HepG2 (cell line): ENCODE results near the gene SPAG4. TPM values are rescaled to one million over a fixed set of nuclear protein-coding genes. Genes with fewer than 3 reads are reported as not detected.

Source experiments
- ATAC-seq: fragments of 200-7000 bp; cut with Tn5 transposase; 3 replicates; pipeline ENCODE4 v1.9.1; 2020; ENCODE audit warnings: mild to moderate bottlenecking, moderate library complexity
- BruUV-seq: library from RNA; stranded (reverse); fragments of 400-500 nt; replicated peaks from 2 replicates; lab custom pipeline; 2021; lab: Mats Ljungman, UMichigan
- CTCF ChIA-PET: fragments of 300-600 bp; formaldehyde crosslinking; extraction: SDS; loops from one replicate; lab custom pipeline; 2021; ENCODE audit warnings: low total read pairs, inconsistent platforms, low intra/inter-chr PET ratio; lab: Yijun Ruan, JAX
- POLR2A ChIA-PET: fragments of 350-600 bp; sonication (Branson Sonifier 250); formaldehyde crosslinking; loops from one replicate; lab custom pipeline; 2020; ENCODE audit warnings: antibody characterized with exemption, inconsistent platforms; lab: Yijun Ruan, JAX
- DNase-seq: peaks from one replicate; pipeline ENCODE4 v3.0.0-alpha.2; 2015; ENCODE audit warnings: low spot score
- FAIRE-seq: peaks from 3 replicates; lab custom pipeline; 2011; peaks lifted over from hg19 to GRCh38; lab: Jason Lieb, UNC
- H2AFZ ChIP-seq: one replicate; pipeline ENCODE4 v1.6.1; 2011; ENCODE audit warnings: low read length, inconsistent platforms
- H3K27ac ChIP-seq: fragments of 300-600 bp; 3 replicates; pipeline ENCODE4 v1.8.0; 2011; ENCODE audit warnings: mixed run types, mild to moderate bottlenecking, mixed read lengths, low read length, inconsistent platforms; ENCODE audit not compliant: insufficient read depth; ENCODE audit errors: extremely low read length
- H3K27me3 ChIP-seq, 2 experiments: fragments of 200-600 bp in 1 of 2; 2 replicates in 1 of 2; 3 replicates in 1 of 2; pipeline versions ENCODE4 v1.6.0 to v1.8.0; 2011; ENCODE audit warnings: low read length in 2 of 2, mild to moderate bottlenecking in 2 of 2, moderate library complexity in 2 of 2, inconsistent platforms in 1 of 2; ENCODE audit not compliant: insufficient read depth in 2 of 2, control insufficient read depth in 1 of 2
- H3K36me3 ChIP-seq, 2 experiments: fragments of 200-600 bp in 1 of 2; replicated peaks in 1 of 2; 2 replicates in 1 of 2; 3 replicates in 1 of 2; pipeline versions ENCODE4 v1.5.1 to v1.8.0; 2011; ENCODE audit warnings: low read length in 2 of 2, inconsistent platforms in 1 of 2; ENCODE audit not compliant: insufficient read depth in 2 of 2, control insufficient read depth in 1 of 2
- H3K4me1 ChIP-seq: 2 replicates; pipeline ENCODE4 v1.5.1; 2012; ENCODE audit warnings: low read length, inconsistent platforms; ENCODE audit not compliant: insufficient read depth
- H3K4me2 ChIP-seq: 2 replicates; pipeline ENCODE4 v1.6.0; 2011; ENCODE audit warnings: low read depth, low read length, inconsistent platforms
- H3K4me3 ChIP-seq, 3 experiments: fragments of 200-600 bp in 1 of 3; sonication (generic), shearing (Covaris generic) in 1 of 3; replicated peaks in 1 of 3; 2 replicates each; pipeline ENCODE4 v1.5.1; 2011 to 2016; ENCODE audit warnings: low read length in 3 of 3, inconsistent platforms in 2 of 3, low read depth in 2 of 3, mild to moderate bottlenecking in 2 of 3, control low read depth in 1 of 3, mixed read lengths in 1 of 3; ENCODE audit not compliant: insufficient read depth in 1 of 3
- H3K79me2 ChIP-seq: one replicate; pipeline ENCODE4 v1.6.1; 2011; ENCODE audit warnings: low read length, inconsistent platforms; ENCODE audit not compliant: insufficient read depth
- H3K9ac ChIP-seq: 2 replicates; pipeline ENCODE4 v1.6.0; 2011; ENCODE audit warnings: mild to moderate bottlenecking, low read depth, low read length, inconsistent platforms; ENCODE audit not compliant: insufficient read depth
- H3K9me3 ChIP-seq: 2 replicates; pipeline ENCODE4 v1.5.1; 2012; ENCODE audit warnings: mild to moderate bottlenecking, low read length
- H4K20me1 ChIP-seq: 2 replicates; pipeline ENCODE4 v1.6.0; 2011; ENCODE audit warnings: inconsistent platforms, mild to moderate bottlenecking, low read length, moderate library complexity; ENCODE audit not compliant: insufficient read depth
- AKAP8 ChIP-seq: sonication (generic); formaldehyde crosslinking; IDR thresholded peaks from 2 replicates; pipeline ENCODE4 v1.5.1; 2020; ENCODE audit warnings: mild to moderate bottlenecking, missing genetic modification reagents
- HDAC1 ChIP-seq: sonication (generic); formaldehyde crosslinking; IDR thresholded peaks from 2 replicates; pipeline ENCODE4 v1.5.1; 2020; ENCODE audit warnings: mild to moderate bottlenecking, missing genetic modification reagents
- NONO ChIP-seq, 2 experiments: fragments of 450-650 bp in 1 of 2; sonication (generic) in 1 of 2; formaldehyde crosslinking in 1 of 2; IDR thresholded peaks in 1 of 2; conservative IDR thresholded peaks in 1 of 2; 2 replicates each; pipeline versions ENCODE4 v1.6.1 to v1.8.0; 2017 to 2022; ENCODE audit warnings: mild to moderate bottlenecking in 1 of 2, missing genetic modification reagents in 1 of 2, moderate library complexity in 1 of 2
- PAF1 ChIP-seq: IDR thresholded peaks from 2 replicates; pipeline ENCODE4 v1.6.1; 2016; ENCODE audit warnings: missing genetic modification reagents, missing compliant biosample characterization
- ZBTB38 ChIP-seq: sonication (generic); formaldehyde crosslinking; IDR thresholded peaks from 2 replicates; pipeline ENCODE4 v1.5.1; 2020; ENCODE audit warnings: mild to moderate bottlenecking, missing genetic modification reagents
- ZFY ChIP-seq: sonication (generic); formaldehyde crosslinking; IDR thresholded peaks from 2 replicates; pipeline ENCODE4 v1.4.0; 2020; ENCODE audit warnings: missing genetic modification reagents
- ZNF207 ChIP-seq: fragments of 450-650 bp; IDR thresholded peaks from 2 replicates; pipeline ENCODE4 v1.6.1; 2016; ENCODE audit warnings: antibody characterized with exemption, borderline replicate concordance
- ZNF256 ChIP-seq: sonication (generic); formaldehyde crosslinking; conservative IDR thresholded peaks from 2 replicates; pipeline ENCODE4 v1.4.0; 2020; ENCODE audit warnings: missing genetic modification reagents
- WGBS: methylation state at CpG from one replicate; pipeline ENCODE4 v1.1.6; 2017; ENCODE audit warnings: low lambda C conversion rate; 5-methylcytosine and 5-hydroxymethylcytosine counted together
- in situ Hi-C: cut with HindIII; loops from 2 replicates; pipeline ENCODE4 v1.10.0; 2017; ENCODE audit warnings: low pct_unique_long_range_greater_than_20kb; ENCODE audit not compliant: extremely low pct_ligation_motif_present
- intact Hi-C: fragments of 100-400 bp; cut with micrococcal nuclease; formaldehyde crosslinking; loops from one replicate; pipeline ENCODE4 v1.10.0; 2022; ENCODE audit not compliant: unreplicated experiment
- polyA plus RNA-seq, 8 experiments: library from polyadenylated mRNA; depleted of rRNA in 3 of 8; stranded (reverse) in 7 of 8; unstranded in 1 of 8; fragments of >200 nt; fragmentation: Illumina TruSeq in 4 of 8; extraction: Trizol in 4 of 8; gene quantifications; 2 replicates each; pipeline versions ENCODE4 v1.2.1 to v1.2.3, GENCODE V29; 2011 to 2016; ENCODE audit warnings: low read depth in 4 of 8, missing spikeins in 1 of 8, mixed read lengths in 1 of 8; ENCODE audit not compliant: insufficient read depth in 1 of 8
- total RNA-seq, 5 experiments: library from RNA; depleted of rRNA; stranded (reverse); fragments of >200 nt; fragmentation: Illumina TruSeq; extraction: Trizol; gene quantifications; 2 replicates each; pipeline ENCODE4 v1.2.3, GENCODE V29; 2016; ENCODE audit warnings: low read depth in 1 of 5
- TF ChIP-seq, protein P1 (sequence below): sonication (generic); formaldehyde crosslinking; IDR thresholded peaks from 2 replicates; pipeline ENCODE4 v1.8.1; 2023; ENCODE audit warnings: missing genetic modification reagents, mild to moderate bottlenecking, borderline replicate concordance
- TF ChIP-seq, protein P2 (sequence below): IDR thresholded peaks from 2 replicates; pipeline ENCODE4 v1.6.1; 2018; ENCODE audit warnings: missing genetic modification reagents, mild to moderate bottlenecking, missing compliant biosample characterization
- TF ChIP-seq, protein P3 (sequence below): sonication (generic); formaldehyde crosslinking; IDR thresholded peaks from 2 replicates; pipeline ENCODE4 v1.4.0; 2020; ENCODE audit warnings: mild to moderate bottlenecking, missing genetic modification reagents

Gene SPAG4
- total and polyA plus RNA-seq, 2 of the 13 experiments (the other 11 are each of a cell fraction or from before 2014, with no cell fraction given): 5.8 to 137 TPM

DNA sequence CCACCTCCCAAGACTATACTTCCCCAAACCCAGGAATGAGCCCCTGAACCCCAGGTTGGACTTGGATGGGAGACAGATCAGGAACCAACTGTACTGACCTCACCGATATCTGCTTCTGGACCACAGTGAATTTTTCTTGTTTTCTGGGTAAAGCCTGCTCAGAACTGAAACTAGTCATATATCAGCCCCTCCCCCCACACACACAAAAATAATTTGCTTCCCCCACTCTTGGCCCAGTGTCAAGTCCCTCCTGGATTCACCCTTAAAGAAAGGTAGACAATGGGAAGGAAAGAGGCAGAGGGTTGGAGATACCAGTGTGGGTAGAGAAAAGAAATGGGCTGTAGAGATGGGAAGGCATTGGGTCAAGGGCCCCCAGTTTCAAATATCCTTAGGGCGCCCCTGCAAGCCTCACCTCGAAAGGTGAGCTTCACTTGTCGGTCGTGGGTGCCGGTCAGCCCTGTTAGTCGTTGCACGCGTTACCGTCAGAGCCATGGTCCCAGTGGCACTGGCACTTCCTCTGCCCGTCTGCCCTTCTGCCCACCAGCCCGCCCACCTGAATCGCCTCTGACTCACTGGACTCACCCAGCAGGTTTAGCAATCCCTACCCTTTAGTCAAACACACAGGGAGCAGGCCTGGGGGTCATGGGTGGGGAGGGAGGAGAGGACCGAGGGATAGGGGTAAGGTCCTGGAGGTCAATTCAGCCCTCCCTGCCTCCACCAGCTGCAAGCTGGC lies 8.5 kb upstream of the SPAG4 start (continued):
- TF ChIP-seq ZNF207 (no peak), ZNF256 (CRISPR knock-in tag) (no peak)

DNA sequence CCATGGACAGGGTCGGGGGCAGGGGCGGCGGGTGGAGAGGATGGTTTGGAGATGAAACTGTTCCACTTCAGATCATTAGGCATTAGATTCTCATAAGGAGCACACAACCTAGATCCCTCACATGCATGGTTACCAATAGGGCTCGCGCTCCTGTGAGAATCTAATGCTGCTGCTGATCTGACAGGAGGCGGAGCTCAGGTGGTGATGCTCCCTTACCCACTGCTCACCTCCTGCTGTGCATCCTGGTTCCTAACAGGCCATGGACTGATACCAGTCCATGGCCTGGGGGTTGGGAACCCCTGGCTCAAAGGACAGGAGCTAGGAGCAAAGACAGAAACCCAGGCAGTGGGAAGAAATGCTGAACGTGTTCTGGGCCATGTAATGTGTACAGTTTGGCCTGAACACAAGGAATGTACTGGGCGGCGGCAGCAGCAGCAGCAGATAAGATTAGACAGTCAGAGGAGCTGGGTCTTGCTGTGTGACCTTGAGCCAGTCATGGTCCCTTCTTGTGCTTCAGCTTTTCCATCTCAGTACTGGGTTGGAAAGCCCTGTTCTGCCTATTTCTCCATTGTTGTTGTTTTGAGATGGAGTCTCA lies 4.7 kb upstream of the SPAG4 start:
- peaks cover 27% of the 10 kb centered on the region for H3K4me1 ChIP-seq

More for the DNA sequence above, 4.7 kb upstream of the SPAG4 start:
- H4K20me1 ChIP-seq: no peaks in the 10 kb centered on the region
- TF ChIP-seq, protein P1, sequence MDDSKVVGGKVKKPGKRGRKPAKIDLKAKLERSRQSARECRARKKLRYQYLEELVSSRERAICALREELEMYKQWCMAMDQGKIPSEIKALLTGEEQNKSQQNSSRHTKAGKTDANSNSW: no peak
- TF ChIP-seq AKAP8 (CRISPR knock-in tag) (peak; percentile 31; the same call in 1 of the 2 replicates), ZFY (CRISPR knock-in tag) (0 out of 2 replicates have a peak, but pooled peaks have one; percentile 6), ZBTB38 (0 out of 2 replicates have a peak, but pooled peaks have one; percentile 4), HDAC1 (CRISPR knock-in tag) (peak; percentile 26; the same call in 1 of the 2 replicates), PAF1 (CRISPR knock-in tag) (no peak), NONO (IDR thresholded peaks at IDR 0.05) (no peak), NONO (CRISPR knock-in tag; conservative IDR thresholded peaks at IDR 0.05) (no peak)
- TF ChIP-seq, protein P2, sequence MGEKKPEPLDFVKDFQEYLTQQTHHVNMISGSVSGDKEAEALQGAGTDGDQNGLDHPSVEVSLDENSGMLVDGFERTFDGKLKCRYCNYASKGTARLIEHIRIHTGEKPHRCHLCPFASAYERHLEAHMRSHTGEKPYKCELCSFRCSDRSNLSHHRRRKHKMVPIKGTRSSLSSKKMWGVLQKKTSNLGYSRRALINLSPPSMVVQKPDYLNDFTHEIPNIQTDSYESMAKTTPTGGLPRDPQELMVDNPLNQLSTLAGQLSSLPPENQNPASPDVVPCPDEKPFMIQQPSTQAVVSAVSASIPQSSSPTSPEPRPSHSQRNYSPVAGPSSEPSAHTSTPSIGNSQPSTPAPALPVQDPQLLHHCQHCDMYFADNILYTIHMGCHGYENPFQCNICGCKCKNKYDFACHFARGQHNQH: 0 out of 2 replicates have a peak, but pooled peaks have one; percentile 11
- TF ChIP-seq, protein P3, sequence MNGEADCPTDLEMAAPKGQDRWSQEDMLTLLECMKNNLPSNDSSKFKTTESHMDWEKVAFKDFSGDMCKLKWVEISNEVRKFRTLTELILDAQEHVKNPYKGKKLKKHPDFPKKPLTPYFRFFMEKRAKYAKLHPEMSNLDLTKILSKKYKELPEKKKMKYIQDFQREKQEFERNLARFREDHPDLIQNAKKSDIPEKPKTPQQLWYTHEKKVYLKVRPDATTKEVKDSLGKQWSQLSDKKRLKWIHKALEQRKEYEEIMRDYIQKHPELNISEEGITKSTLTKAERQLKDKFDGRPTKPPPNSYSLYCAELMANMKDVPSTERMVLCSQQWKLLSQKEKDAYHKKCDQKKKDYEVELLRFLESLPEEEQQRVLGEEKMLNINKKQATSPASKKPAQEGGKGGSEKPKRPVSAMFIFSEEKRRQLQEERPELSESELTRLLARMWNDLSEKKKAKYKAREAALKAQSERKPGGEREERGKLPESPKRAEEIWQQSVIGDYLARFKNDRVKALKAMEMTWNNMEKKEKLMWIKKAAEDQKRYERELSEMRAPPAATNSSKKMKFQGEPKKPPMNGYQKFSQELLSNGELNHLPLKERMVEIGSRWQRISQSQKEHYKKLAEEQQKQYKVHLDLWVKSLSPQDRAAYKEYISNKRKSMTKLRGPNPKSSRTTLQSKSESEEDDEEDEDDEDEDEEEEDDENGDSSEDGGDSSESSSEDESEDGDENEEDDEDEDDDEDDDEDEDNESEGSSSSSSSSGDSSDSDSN (CRISPR knock-in tag): peak; percentile 26; the same call in 1 of the 2 replicates
- H3K9me3 ChIP-seq: no peaks in the 10 kb centered on the region
- no peak overlapping the region for H2AFZ ChIP-seq
- in situ Hi-C loops (no loop called here), intact Hi-C loops (no loop called here)
- ChIA-PET POLR2A (no interaction called here), CTCF (no interaction called here)
- H3K4me2 ChIP-seq: no peak overlapping the region
- H3K27me3 ChIP-seq: peaks cover 0 to 7% of the 10 kb centered on the region in 2 experiments; a peak in 2 of 5 replicates
- no peaks in the 10 kb centered on the region for H3K36me3 ChIP-seq
- H3K27ac ChIP-seq: no peak overlapping the region
- 64% methylated on average over 9 of the region's 9 CpGs for WGBS
- ATAC-seq (no peak), DNase-seq (no peak), FAIRE-seq (no peak)
- no TSS peak for BruUV-seq
- no peaks in the 10 kb centered on the region for H3K79me2 ChIP-seq
- H3K9ac ChIP-seq: no peak overlapping the region
- H3K4me3 ChIP-seq: no peak overlapping the region
